GM21381 (cell line): ENCODE results near the gene ITPA.
"Not testable (repeated sequence)": the region's sequence is repeated elsewhere in the genome, so short reads cannot be mapped to it uniquely, and the experiment has no call there.

Experiments used
- ATAC-seq: cut with Tn5 transposase; IDR thresholded peaks from one replicate; pipeline ENCODE4 v1.9.1; 2021; ENCODE audit warnings: mild to moderate bottlenecking, moderate library complexity; ENCODE audit not compliant: unreplicated experiment

The ITPA gene

GRCh38 chr20:3195590-3196237, 13.6 kb upstream of the ITPA start:
- ATAC-seq = no peak

- no peak for ATAC-seq
These were observed 10.1 kb upstream of the ITPA start for GRCh38 chr20:3199206-3199605.

GRCh38 chr20:3199976-3200755, 9.1 kb upstream of the ITPA start:
- ATAC-seq = no peak

GRCh38 chr20:3202965-3203314, 6.4 kb upstream of the ITPA start:
- no peak for ATAC-seq

GRCh38 chr20:3203315-3204123, 5.8 kb upstream of the ITPA start:
- ATAC-seq = peak; percentile 7

GRCh38 chr20:3204124-3204794, 5.0 kb upstream of the ITPA start, which contains the start of gene DDRGK1:
Gene DDRGK1 (minus strand): TSS chr20:3204682. CDS start chr20:3204627, 55 bp downstream.
- ATAC-seq = peak; percentile 80

GRCh38 chr20:3208786-3209256, 477 bp upstream of the ITPA start:
- no peak for ATAC-seq

- no peak for ATAC-seq
These were observed 634 bp downstream of the ITPA start for GRCh38 chr20:3209946-3210317.

GRCh38 chr20:3210346-3210745, 1.0 kb downstream of the ITPA start:
- ATAC-seq = no peak

GRCh38 chr20:3213226-3213625, 3.9 kb downstream of the ITPA start:
- ATAC-seq = no peak

GRCh38 chr20:3215359-3215917, 6.1 kb downstream of the ITPA start:
- ATAC-seq = not testable (repeated sequence)

- no peak for ATAC-seq
These were observed 9.2 kb downstream of the ITPA start for GRCh38 chr20:3218307-3218988.

- no peak for ATAC-seq
These were observed 12.3 kb downstream of the ITPA start for GRCh38 chr20:3221398-3222226.

- ATAC-seq = no peak
These were observed 13.6 kb downstream of the ITPA start for GRCh38 chr20:3222635-3223600.

GRCh38 chr20:3223651-3223993, 14.3 kb downstream of the ITPA start:
- ATAC-seq = no peak

GRCh38 chr20:3223994-3224680, 14.8 kb downstream of the ITPA start:
- ATAC-seq = no peak

GRCh38 chr20:3224681-3225421, 15.6 kb downstream of the ITPA start:
- no peak for ATAC-seq
